ENCODE measurements around the gene CLECL1.
"Not testable (repeated sequence)": the region's sequence is repeated elsewhere in the genome, so short reads cannot be mapped to it uniquely, and the experiment has no call there.

DNA sequence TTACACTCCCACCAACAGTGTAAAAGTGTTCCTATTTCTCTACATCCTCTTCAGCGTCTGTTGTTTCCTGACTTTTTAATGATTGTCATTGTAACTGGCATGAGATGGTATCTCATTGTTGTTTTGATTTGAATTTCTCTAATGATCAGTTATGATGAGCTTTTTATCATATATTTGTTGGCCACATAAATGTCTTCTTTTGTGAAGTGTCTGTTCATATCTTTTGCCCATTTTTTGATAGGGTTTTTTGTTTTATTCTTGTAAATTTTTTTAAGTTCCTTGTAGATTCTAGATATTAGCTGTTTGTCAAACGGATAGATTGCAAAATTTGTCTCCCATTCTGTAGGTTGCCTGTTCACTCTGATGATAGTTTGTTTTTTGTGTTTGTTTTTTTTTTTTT is 49.9 kb downstream of the CLECL1 start:
- TF ChIP-seq, protein P1, sequence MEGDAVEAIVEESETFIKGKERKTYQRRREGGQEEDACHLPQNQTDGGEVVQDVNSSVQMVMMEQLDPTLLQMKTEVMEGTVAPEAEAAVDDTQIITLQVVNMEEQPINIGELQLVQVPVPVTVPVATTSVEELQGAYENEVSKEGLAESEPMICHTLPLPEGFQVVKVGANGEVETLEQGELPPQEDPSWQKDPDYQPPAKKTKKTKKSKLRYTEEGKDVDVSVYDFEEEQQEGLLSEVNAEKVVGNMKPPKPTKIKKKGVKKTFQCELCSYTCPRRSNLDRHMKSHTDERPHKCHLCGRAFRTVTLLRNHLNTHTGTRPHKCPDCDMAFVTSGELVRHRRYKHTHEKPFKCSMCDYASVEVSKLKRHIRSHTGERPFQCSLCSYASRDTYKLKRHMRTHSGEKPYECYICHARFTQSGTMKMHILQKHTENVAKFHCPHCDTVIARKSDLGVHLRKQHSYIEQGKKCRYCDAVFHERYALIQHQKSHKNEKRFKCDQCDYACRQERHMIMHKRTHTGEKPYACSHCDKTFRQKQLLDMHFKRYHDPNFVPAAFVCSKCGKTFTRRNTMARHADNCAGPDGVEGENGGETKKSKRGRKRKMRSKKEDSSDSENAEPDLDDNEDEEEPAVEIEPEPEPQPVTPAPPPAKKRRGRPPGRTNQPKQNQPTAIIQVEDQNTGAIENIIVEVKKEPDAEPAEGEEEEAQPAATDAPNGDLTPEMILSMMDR (IDR thresholded peaks at IDR 0.05 in 4 of 5, conservative IDR thresholded peaks at IDR 0.05 in 1 of 5): not testable (repeated sequence)
- TF ChIP-seq POLR2A (IDR thresholded peaks at IDR 0.05): not testable (repeated sequence)
